ENCODE measurements around the gene GRID1. TPM values are rescaled to one million over a fixed set of nuclear protein-coding genes. Genes with fewer than 3 reads are reported as not detected.

Gene GRID1
- total and polyA plus RNA-seq, 10 of the 15 experiments (the other 5 are each of a cell fraction or from before 2014, with no cell fraction given): 0.04 to 0.62 (median 0.08) TPM; not detected in 5

DNA sequence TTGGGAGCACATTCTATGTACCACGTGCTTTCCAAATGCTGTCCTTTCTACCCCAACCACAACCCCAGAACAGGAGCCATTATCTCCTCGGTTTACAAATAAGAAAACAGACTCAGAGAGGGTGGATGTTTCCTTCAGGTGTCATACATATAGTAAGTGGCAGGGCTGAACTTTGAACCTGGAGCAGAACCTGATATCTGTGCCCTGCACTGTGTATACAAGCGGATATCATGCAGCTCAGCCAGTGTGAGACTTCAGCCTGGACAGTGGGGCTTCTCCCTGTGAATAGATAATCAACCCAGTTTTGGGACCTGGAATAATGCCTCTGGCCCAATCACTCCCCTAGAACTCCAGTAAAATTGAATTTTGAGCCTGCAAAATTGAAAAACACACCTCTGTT is 341.1 kb downstream of the GRID1 start:
- POLR2A ChIA-PET: no interaction called here
- intact Hi-C loops (cut with micrococcal nuclease; ENCODE audit: unreplicated experiment): no loop called here
- RAD21 ChIA-PET (ENCODE audit: unreplicated experiment): no interaction called here

More for the DNA sequence above, 341.1 kb downstream of the GRID1 start:
- SMC1A ChIA-PET (ENCODE audit: uncharacterized antibody, unreplicated experiment): interaction anchor here (0.9 to 1.0 kb wide), 2 partner anchors 21 to 33 kb away, joined by 3 read pairs; no protein-coding TSS in a partner anchor
- ATAC-seq (no peak), FAIRE-seq (no peak), DNase-seq (ENCODE audit: low read depth, low spot score) (no peak)
- H3K4me2 ChIP-seq (ENCODE audit: control insufficient read depth, insufficient read depth): no peak overlapping the region
- no peaks in the 10 kb centered on the region for H3K27me3 ChIP-seq (replicated peaks in 1 of 2; ENCODE audit: control insufficient read depth in 2 of 2, insufficient read depth in 2 of 2, low read length in 1 of 2)
- H3K9me3 ChIP-seq (replicated peaks; ENCODE audit: control insufficient read depth, insufficient read depth, low read length): no peaks in the 10 kb centered on the region; the same call in 2 of the 3 replicates
- no peak overlapping the region for H3K27ac ChIP-seq (ENCODE audit: control insufficient read depth, insufficient read depth)
- H2AFZ ChIP-seq (ENCODE audit: control insufficient read depth, low read depth, low read length): no peak overlapping the region
- H3K79me2 ChIP-seq (ENCODE audit: control insufficient read depth, insufficient read depth, low read length): no peaks in the 10 kb centered on the region
- no peaks in the 10 kb centered on the region for H3K4me1 ChIP-seq (ENCODE audit: control insufficient read depth, insufficient read depth, low read length)
- CTCF ChIA-PET: no interaction called here
- no peak overlapping the region for H3K9ac ChIP-seq (ENCODE audit: control insufficient read depth, insufficient read depth, low read length)
- no peak for TF ChIP-seq EED (IDR thresholded peaks at IDR 0.05; ENCODE audit: low read depth)
- TF ChIP-seq PKNOX1 (IDR thresholded peaks at IDR 0.05): no peak
- TF ChIP-seq, protein P1, sequence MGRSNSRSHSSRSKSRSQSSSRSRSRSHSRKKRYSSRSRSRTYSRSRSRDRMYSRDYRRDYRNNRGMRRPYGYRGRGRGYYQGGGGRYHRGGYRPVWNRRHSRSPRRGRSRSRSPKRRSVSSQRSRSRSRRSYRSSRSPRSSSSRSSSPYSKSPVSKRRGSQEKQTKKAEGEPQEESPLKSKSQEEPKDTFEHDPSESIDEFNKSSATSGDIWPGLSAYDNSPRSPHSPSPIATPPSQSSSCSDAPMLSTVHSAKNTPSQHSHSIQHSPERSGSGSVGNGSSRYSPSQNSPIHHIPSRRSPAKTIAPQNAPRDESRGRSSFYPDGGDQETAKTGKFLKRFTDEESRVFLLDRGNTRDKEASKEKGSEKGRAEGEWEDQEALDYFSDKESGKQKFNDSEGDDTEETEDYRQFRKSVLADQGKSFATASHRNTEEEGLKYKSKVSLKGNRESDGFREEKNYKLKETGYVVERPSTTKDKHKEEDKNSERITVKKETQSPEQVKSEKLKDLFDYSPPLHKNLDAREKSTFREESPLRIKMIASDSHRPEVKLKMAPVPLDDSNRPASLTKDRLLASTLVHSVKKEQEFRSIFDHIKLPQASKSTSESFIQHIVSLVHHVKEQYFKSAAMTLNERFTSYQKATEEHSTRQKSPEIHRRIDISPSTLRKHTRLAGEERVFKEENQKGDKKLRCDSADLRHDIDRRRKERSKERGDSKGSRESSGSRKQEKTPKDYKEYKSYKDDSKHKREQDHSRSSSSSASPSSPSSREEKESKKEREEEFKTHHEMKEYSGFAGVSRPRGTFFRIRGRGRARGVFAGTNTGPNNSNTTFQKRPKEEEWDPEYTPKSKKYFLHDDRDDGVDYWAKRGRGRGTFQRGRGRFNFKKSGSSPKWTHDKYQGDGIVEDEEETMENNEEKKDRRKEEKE (IDR thresholded peaks at IDR 0.05): no peak
- no peak for TF ChIP-seq ZNF274 (IDR thresholded peaks at IDR 0.05; ENCODE audit: insufficient read depth, insufficient read length)
- TF ChIP-seq ATF3 (IDR thresholded peaks at IDR 0.05; ENCODE audit: borderline replicate concordance, extremely low read depth, low read depth, low read length): no peak
- no peak for TF ChIP-seq ESRRA (IDR thresholded peaks at IDR 0.05; ENCODE audit: low read length)
- no peak for TF ChIP-seq FOXM1 (IDR thresholded peaks at IDR 0.05; ENCODE audit: low read depth, low read length)
- TF ChIP-seq YBX1 (IDR thresholded peaks at IDR 0.05): no peak
- in situ Hi-C loops (cut with MboI): no loop called here
- BruUV-seq (replicated peaks): no TSS peak
- H4K20me1 ChIP-seq (ENCODE audit: control insufficient read depth, insufficient read depth): no peaks in the 10 kb centered on the region
- no peak overlapping the region for H3K4me3 ChIP-seq
- WGBS (ENCODE audit: insufficient coverage, insufficient replicate concordance, low lambda C conversion rate, missing lambda C conversion rate): 43% methylated on average over 3 of the region's 3 CpGs
- no peaks in the 10 kb centered on the region for H3K36me3 ChIP-seq (ENCODE audit: control insufficient read depth in 2 of 2, insufficient read depth in 2 of 2, low read length in 1 of 2)
